ENCODE measurements around the gene SLC24A3.
A peak's percentile ranks its signal among the peaks of the same experiment; 100 is the strongest.

Gene SLC24A3

GRCh38 chr20:19285436-19285835 lies 73.0 kb downstream of the SLC24A3 start:
- no peak for TF ChIP-seq CTCF (IDR thresholded peaks at IDR 0.05; ENCODE audit: low read depth, low read length)
- in situ Hi-C loops (cut with HindIII; ENCODE audit: low sequenced_read_pairs) = no loop called here
- H3K4me3 ChIP-seq (ENCODE audit: low read depth, low read length) = no peak overlapping the region
- peak; percentile 7 for DNase-seq (ENCODE audit: low read depth, low spot score)

GRCh38 chr20:19288061-19288460 lies 75.6 kb downstream of the SLC24A3 start:
- in situ Hi-C loops (cut with HindIII; ENCODE audit: low sequenced_read_pairs) = no loop called here
- H3K4me3 ChIP-seq (ENCODE audit: low read depth, low read length) = no peak overlapping the region
- peak; percentile 19 for DNase-seq (ENCODE audit: low read depth, low spot score)
- TF ChIP-seq CTCF (IDR thresholded peaks at IDR 0.05; ENCODE audit: low read depth, low read length) = no peak

- TF ChIP-seq CTCF (IDR thresholded peaks at IDR 0.05; ENCODE audit: low read depth, low read length) = no peak
- no peak overlapping the region for H3K4me3 ChIP-seq (ENCODE audit: low read depth, low read length)
- DNase-seq (ENCODE audit: low read depth, low spot score) = peak; percentile 2
- in situ Hi-C loops (cut with HindIII; ENCODE audit: low sequenced_read_pairs) = no loop called here
Observed at GRCh38 chr20:19288636-19289035, 76.2 kb downstream of the SLC24A3 start.

- DNase-seq (ENCODE audit: low read depth, low spot score) = no peak
- TF ChIP-seq CTCF (IDR thresholded peaks at IDR 0.05; ENCODE audit: low read depth, low read length) = no peak
- in situ Hi-C loops (cut with HindIII; ENCODE audit: low sequenced_read_pairs) = no loop called here
- H3K4me3 ChIP-seq (ENCODE audit: low read depth, low read length) = no peak overlapping the region
Observed at GRCh38 chr20:19289451-19289850, 77.0 kb downstream of the SLC24A3 start.

GRCh38 chr20:19291024-19291817 lies 78.8 kb downstream of the SLC24A3 start:
- no peak overlapping the region for H3K4me3 ChIP-seq (ENCODE audit: low read depth, low read length)
- TF ChIP-seq CTCF (IDR thresholded peaks at IDR 0.05; ENCODE audit: low read depth, low read length) = no peak
- in situ Hi-C loops (cut with HindIII; ENCODE audit: low sequenced_read_pairs) = no loop called here
- DNase-seq (ENCODE audit: low read depth, low spot score) = no peak

GRCh38 chr20:19291818-19292132 lies 79.3 kb downstream of the SLC24A3 start:
- H3K4me3 ChIP-seq (ENCODE audit: low read depth, low read length) = no peak overlapping the region
- no peak for DNase-seq (ENCODE audit: low read depth, low spot score)
- TF ChIP-seq CTCF (IDR thresholded peaks at IDR 0.05; ENCODE audit: low read depth, low read length) = no peak
- in situ Hi-C loops (cut with HindIII; ENCODE audit: low sequenced_read_pairs) = no loop called here

Data from astrocyte of the spinal cord (primary cell).